HepG2 (cell line): ENCODE results near the gene AK2. TPM values are rescaled to one million over a fixed set of nuclear protein-coding genes. Genes with fewer than 3 reads are reported as not detected.
A peak's percentile ranks its signal among the peaks of the same experiment; 100 is the strongest.

ENCODE experiments used
- BRF2 ChIP-seq: sonication (generic); formaldehyde crosslinking; IDR thresholded peaks from 2 replicates; pipeline ENCODE4 v1.8.1; 2022; ENCODE audit warnings: mild to moderate bottlenecking, missing genetic modification reagents
- DPF2 ChIP-seq: sonication (generic); formaldehyde crosslinking; IDR thresholded peaks from 2 replicates; pipeline ENCODE4 v1.4.0; 2020; ENCODE audit warnings: mild to moderate bottlenecking, low read depth, missing genetic modification reagents, borderline replicate concordance
- ETV5 ChIP-seq: IDR thresholded peaks from 2 replicates; pipeline ENCODE4 v1.6.1; 2018; ENCODE audit warnings: missing biosample characterization, missing genetic modification reagents, inconsistent platforms, borderline replicate concordance
- EZH2 ChIP-seq: conservative IDR thresholded peaks from 2 replicates; pipeline ENCODE4 v1.6.1; 2012; ENCODE audit warnings: mild to moderate bottlenecking, low read depth, low read length, moderate library complexity
- FOXO4 ChIP-seq: sonication (generic); formaldehyde crosslinking; conservative IDR thresholded peaks from 2 replicates; pipeline ENCODE4 v1.8.1; 2023; ENCODE audit warnings: missing genetic modification reagents
- IRF9 ChIP-seq: sonication (generic); formaldehyde crosslinking; IDR thresholded peaks from 2 replicates; pipeline ENCODE4 v1.8.0; 2022; ENCODE audit warnings: missing genetic modification reagents, mild to moderate bottlenecking, borderline replicate concordance
- MAFG ChIP-seq: sonication (generic); formaldehyde crosslinking; IDR thresholded peaks from 2 replicates; pipeline ENCODE4 v1.5.1; 2020; ENCODE audit warnings: mild to moderate bottlenecking, missing genetic modification reagents
- MTF2 ChIP-seq: sonication (generic); formaldehyde crosslinking; IDR thresholded peaks from 2 replicates; pipeline ENCODE4 v1.5.0; 2020; ENCODE audit warnings: missing genetic modification reagents, borderline replicate concordance
- PITX1 ChIP-seq: sonication (generic); formaldehyde crosslinking; IDR thresholded peaks from 2 replicates; pipeline ENCODE4 v1.5.1; 2020; ENCODE audit warnings: mild to moderate bottlenecking, missing genetic modification reagents
- RFX3 ChIP-seq: IDR thresholded peaks from 2 replicates; pipeline ENCODE4 v1.6.1; 2016; ENCODE audit warnings: missing biosample characterization, missing genetic modification reagents
- SIX4 ChIP-seq: sonication (generic); formaldehyde crosslinking; IDR thresholded peaks from 2 replicates; pipeline ENCODE4 v1.4.0; 2020; ENCODE audit warnings: missing genetic modification reagents
- TARDBP ChIP-seq: sonication (generic); formaldehyde crosslinking; IDR thresholded peaks from 2 replicates; pipeline ENCODE4 v1.8.0; 2022; ENCODE audit warnings: mild to moderate bottlenecking, missing genetic modification reagents
- TGIF2 ChIP-seq: IDR thresholded peaks from 2 replicates; pipeline ENCODE4 v1.6.1; 2016; ENCODE audit warnings: control low read depth, missing compliant biosample characterization
- ZNF101 ChIP-seq: sonication (generic); formaldehyde crosslinking; IDR thresholded peaks from 2 replicates; pipeline ENCODE4 v1.4.0; 2020; ENCODE audit warnings: mild to moderate bottlenecking, low read depth, missing genetic modification reagents, borderline replicate concordance
- ZNF230 ChIP-seq: sonication (generic); formaldehyde crosslinking; IDR thresholded peaks from 2 replicates; pipeline ENCODE4 v1.4.0; 2020; ENCODE audit warnings: mild to moderate bottlenecking, missing genetic modification reagents
- ZNF232 ChIP-seq: sonication (generic); formaldehyde crosslinking; IDR thresholded peaks from 2 replicates; pipeline ENCODE4 v1.4.0; 2020; ENCODE audit warnings: missing genetic modification reagents, borderline replicate concordance
- ZNF281 ChIP-seq: sonication (generic); formaldehyde crosslinking; IDR thresholded peaks from 2 replicates; pipeline ENCODE4 v1.4.0; 2020; ENCODE audit warnings: missing genetic modification reagents, borderline replicate concordance
- ZNF296 ChIP-seq: sonication (generic); formaldehyde crosslinking; conservative IDR thresholded peaks from 2 replicates; pipeline ENCODE4 v1.5.0; 2020; ENCODE audit warnings: mild to moderate bottlenecking, missing genetic modification reagents
- ZNF383 ChIP-seq: sonication (generic); formaldehyde crosslinking; IDR thresholded peaks from 2 replicates; pipeline ENCODE4 v1.4.0; 2020; ENCODE audit warnings: missing genetic modification reagents, mild to moderate bottlenecking, borderline replicate concordance
- ZNF615 ChIP-seq: sonication (generic); formaldehyde crosslinking; IDR thresholded peaks from 2 replicates; pipeline ENCODE4 v1.5.0; 2020; ENCODE audit warnings: mild to moderate bottlenecking, missing genetic modification reagents, borderline replicate concordance
- ZNF674 ChIP-seq: sonication (generic); formaldehyde crosslinking; IDR thresholded peaks from 2 replicates; pipeline ENCODE4 v1.5.0; 2020; ENCODE audit warnings: low read depth, mild to moderate bottlenecking, missing genetic modification reagents
- ZNF773 ChIP-seq: sonication (generic); formaldehyde crosslinking; IDR thresholded peaks from 2 replicates; pipeline ENCODE4 v1.4.0; 2020; ENCODE audit warnings: missing genetic modification reagents, borderline replicate concordance
- polyA plus RNA-seq, 8 experiments: library from polyadenylated mRNA; depleted of rRNA in 3 of 8; stranded (reverse) in 7 of 8; unstranded in 1 of 8; fragments of >200 nt; fragmentation: Illumina TruSeq in 4 of 8; extraction: Trizol in 4 of 8; gene quantifications; 2 replicates each; pipeline versions ENCODE4 v1.2.1 to v1.2.3, GENCODE V29; 2011 to 2016; ENCODE audit warnings: low read depth in 4 of 8, missing spikeins in 1 of 8, mixed read lengths in 1 of 8; ENCODE audit not compliant: insufficient read depth in 1 of 8
- total RNA-seq, 5 experiments: library from RNA; depleted of rRNA; stranded (reverse); fragments of >200 nt; fragmentation: Illumina TruSeq; extraction: Trizol; gene quantifications; 2 replicates each; pipeline ENCODE4 v1.2.3, GENCODE V29; 2016; ENCODE audit warnings: low read depth in 1 of 5

Gene AK2
- total and polyA plus RNA-seq, 2 of the 13 experiments (the other 11 are each of a cell fraction or from before 2014, with no cell fraction given), result 170 to 188 TPM

GRCh38 chr1:33036526-33037503 is at the start of gene AK2 (continued):
- TF ChIP-seq TARDBP, result peak; percentile 90; the same call in 1 of the 2 replicates
- TF ChIP-seq EZH2, result no peak
- TF ChIP-seq ZNF773 (CRISPR knock-in tag), result 0 out of 2 replicates have a peak, but pooled peaks have one; percentile 25
- TF ChIP-seq TGIF2 (CRISPR knock-in tag), result peak; percentile 93
- no peak for TF ChIP-seq MAFG
- TF ChIP-seq PITX1 (CRISPR knock-in tag), result peak; percentile 82
- 0 out of 2 replicates have a peak, but pooled peaks have one; percentile 24 for TF ChIP-seq ZNF615 (CRISPR knock-in tag)
- TF ChIP-seq ZNF232, result peak; percentile 95
- no peak for TF ChIP-seq RFX3 (CRISPR knock-in tag)
- TF ChIP-seq ZNF383, result 0 out of 2 replicates have a peak, but pooled peaks have one; percentile 62
- TF ChIP-seq IRF9 (CRISPR knock-in tag), result peak; percentile 91
- peak; percentile 94 for TF ChIP-seq ZNF230 (CRISPR knock-in tag)
- TF ChIP-seq ZNF281 (CRISPR knock-in tag), result peak; percentile 34; the same call in 1 of the 2 replicates
- no peak for TF ChIP-seq SIX4 (CRISPR knock-in tag)
- TF ChIP-seq ZNF674, result no peak
- 0 out of 2 replicates have a peak, but pooled peaks have one; percentile 87 for TF ChIP-seq ZNF101 (CRISPR knock-in tag)
- TF ChIP-seq ETV5, result peak; percentile 79
- 0 out of 2 replicates have a peak, but pooled peaks have one; percentile 26 for TF ChIP-seq DPF2 (CRISPR knock-in tag)
- no peak for TF ChIP-seq FOXO4
- TF ChIP-seq BRF2 (CRISPR knock-in tag), result peak; percentile 93
- no peak; the same call in 1 of the 2 replicates for TF ChIP-seq ZNF296 (CRISPR knock-in tag)
- TF ChIP-seq MTF2 (CRISPR knock-in tag), result no peak
